Measurements from ENCODE around the gene STIL.

DNA sequence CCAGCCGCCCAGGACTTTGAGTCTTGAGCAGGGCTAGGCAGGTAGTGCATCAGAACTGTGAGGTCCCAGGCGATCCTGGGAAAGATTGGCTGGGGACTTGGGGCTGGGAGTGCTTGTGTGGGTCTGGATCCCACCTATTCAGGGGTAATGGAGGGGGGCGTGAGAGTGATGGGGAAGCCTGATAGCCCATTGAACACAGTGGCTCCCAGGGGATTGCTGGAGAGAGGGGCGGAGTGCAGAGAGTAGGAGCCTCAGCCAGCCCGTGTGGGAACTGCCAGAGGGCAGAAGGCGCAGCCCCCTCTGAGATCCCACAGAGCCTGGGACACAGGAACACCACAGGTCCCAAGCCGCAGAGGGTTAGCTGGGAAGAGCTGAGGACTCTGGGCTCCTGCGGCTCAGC lies 104.9 kb downstream of the STIL start:
- no peak for TF ChIP-seq POLR2A (IDR thresholded peaks at IDR 0.05)
- TF ChIP-seq, protein P1, sequence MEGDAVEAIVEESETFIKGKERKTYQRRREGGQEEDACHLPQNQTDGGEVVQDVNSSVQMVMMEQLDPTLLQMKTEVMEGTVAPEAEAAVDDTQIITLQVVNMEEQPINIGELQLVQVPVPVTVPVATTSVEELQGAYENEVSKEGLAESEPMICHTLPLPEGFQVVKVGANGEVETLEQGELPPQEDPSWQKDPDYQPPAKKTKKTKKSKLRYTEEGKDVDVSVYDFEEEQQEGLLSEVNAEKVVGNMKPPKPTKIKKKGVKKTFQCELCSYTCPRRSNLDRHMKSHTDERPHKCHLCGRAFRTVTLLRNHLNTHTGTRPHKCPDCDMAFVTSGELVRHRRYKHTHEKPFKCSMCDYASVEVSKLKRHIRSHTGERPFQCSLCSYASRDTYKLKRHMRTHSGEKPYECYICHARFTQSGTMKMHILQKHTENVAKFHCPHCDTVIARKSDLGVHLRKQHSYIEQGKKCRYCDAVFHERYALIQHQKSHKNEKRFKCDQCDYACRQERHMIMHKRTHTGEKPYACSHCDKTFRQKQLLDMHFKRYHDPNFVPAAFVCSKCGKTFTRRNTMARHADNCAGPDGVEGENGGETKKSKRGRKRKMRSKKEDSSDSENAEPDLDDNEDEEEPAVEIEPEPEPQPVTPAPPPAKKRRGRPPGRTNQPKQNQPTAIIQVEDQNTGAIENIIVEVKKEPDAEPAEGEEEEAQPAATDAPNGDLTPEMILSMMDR (IDR thresholded peaks at IDR 0.05) = no peak
